Breast epithelium (tissue), 4 donors: ENCODE measurements around the gene MAP3K5. TPM values are rescaled to one million over a fixed set of nuclear protein-coding genes. Genes with fewer than 3 reads are reported as not detected.

Experiments
- DNase-seq, 2 donors: peaks; one replicate each; pipeline ENCODE4 v3.0.0-alpha.2; 2019; ENCODE audit warnings: low spot score in 2 of 2
- H3K27ac ChIP-seq, 2 donors: fragments of 200-600 bp; sonication (generic) in 1 of 2; one replicate each; pipeline ENCODE4 v1.5.1; 2016 to 2019; ENCODE audit warnings: mild to moderate bottlenecking in 1 of 2
- H3K27me3 ChIP-seq, 2 donors: fragments of 200-600 bp; sonication (generic) in 1 of 2; one replicate each; pipeline versions ENCODE4 v1.5.1 to v1.6.0; 2017 to 2019; ENCODE audit warnings: control low read depth in 1 of 2, mild to moderate bottlenecking in 1 of 2
- H3K36me3 ChIP-seq: fragments of 200-600 bp; one replicate; pipeline ENCODE4 v1.5.1; 2019
- H3K4me1 ChIP-seq, 2 donors: fragments of 200-600 bp; sonication (generic); one replicate each; pipeline ENCODE4 v1.5.1; 2016 to 2019; ENCODE audit warnings: control low read depth in 1 of 2
- H3K4me3 ChIP-seq, 3 donors: fragments of 200-600 bp; sonication (generic); 1 replicate in 2 of 3; 2 replicates in 1 of 3; pipeline ENCODE4 v1.5.1; 2016 to 2019; ENCODE audit warnings: mild to moderate bottlenecking in 3 of 3, moderate library complexity in 2 of 3
- H3K9me3 ChIP-seq, 2 donors: fragments of 200-600 bp; sonication (generic) in 1 of 2; one replicate each; pipeline ENCODE4 v1.5.1; 2016 to 2019; ENCODE audit warnings: control low read depth in 1 of 2
- CTCF ChIP-seq, 3 donors: fragments of 450-650 bp; IDR thresholded peaks; one replicate each; pipeline ENCODE4 v1.5.1; 2016 to 2017; ENCODE audit warnings: antibody characterized with exemption in 3 of 3, mild to moderate bottlenecking in 3 of 3, moderate library complexity in 3 of 3
- POLR2A ChIP-seq: fragments of 450-650 bp; IDR thresholded peaks from one replicate; pipeline ENCODE4 v1.6.1; 2016; ENCODE audit warnings: antibody characterized with exemption, mild to moderate bottlenecking, moderate library complexity
- POLR2AphosphoS5 ChIP-seq, 3 donors: sonication (generic); formaldehyde crosslinking; IDR thresholded peaks; one replicate each; pipeline ENCODE4 v1.6.1; 2017; ENCODE audit warnings: antibody characterized with exemption in 3 of 3
- intact Hi-C: fragments of 100-400 bp; cut with DNase I; formaldehyde crosslinking; loops from one replicate; pipeline ENCODE4 v1.15.1; 2023; ENCODE audit warnings: low total_unique reads
- total RNA-seq, 3 donors: library from RNA; depleted of rRNA; stranded (reverse); fragments of >200 nt; gene quantifications; one replicate each; pipeline ENCODE4 v1.1.0, GENCODE V29; 2016

Gene MAP3K5
- total RNA-seq, 3 donors from 2014 or later = 18.6 to 40.0 (median 33.2) TPM

GRCh38 chr6:136553166-136553787 lies 239.0 kb downstream of the MAP3K5 start:
- no peak overlapping the region for H3K27ac ChIP-seq
- DNase-seq = no peak
- no peaks in the 10 kb centered on the region for H3K27me3 ChIP-seq
- no peaks in the 10 kb centered on the region for H3K36me3 ChIP-seq
- no peak overlapping the region for H3K4me3 ChIP-seq
- no peak for TF ChIP-seq POLR2A
- H3K9me3 ChIP-seq = no peaks in the 10 kb centered on the region
- intact Hi-C loops = no loop called here
- H3K4me1 ChIP-seq = peaks cover 0 to 4% of the 10 kb centered on the region in 2 donors

- no peak for TF ChIP-seq POLR2A
- no peak for TF ChIP-seq CTCF (IDR thresholded peaks at IDR 0.05)
- no peak for TF ChIP-seq POLR2AphosphoS5 (IDR thresholded peaks at IDR 0.05)
- H3K4me1 ChIP-seq = peaks cover 0 to 4% of the 10 kb centered on the region in 2 donors
- no peak overlapping the region for H3K27ac ChIP-seq
- intact Hi-C loops = no loop called here
- H3K27me3 ChIP-seq = no peaks in the 10 kb centered on the region
- no peak for DNase-seq
- no peaks in the 10 kb centered on the region for H3K9me3 ChIP-seq
- H3K4me3 ChIP-seq = no peak overlapping the region
- H3K36me3 ChIP-seq = no peaks in the 10 kb centered on the region
Measured at GRCh38 chr6:136552054-136552453, 240.2 kb downstream of the MAP3K5 start.

- TF ChIP-seq CTCF (IDR thresholded peaks at IDR 0.05) = no peak
- no peak for TF ChIP-seq POLR2AphosphoS5 (IDR thresholded peaks at IDR 0.05)
- no peak for TF ChIP-seq POLR2A
- Histone ChIP-seq H3K27me3 (no peaks in the 10 kb centered on the region), H3K27ac (peak overlapping the region; percentile 30 to 94), H3K9me3 (no peaks in the 10 kb centered on the region), H3K4me1 (peaks cover 0 to 4% of the 10 kb centered on the region in 2 donors), H3K36me3 (no peaks in the 10 kb centered on the region), H3K4me3 (peak overlapping the region in 2 of 3 donors; percentile 76 to 81)
- DNase-seq = no peak
- intact Hi-C loops = no loop called here
Measured at GRCh38 chr6:136551103-136551502, 241.2 kb downstream of the MAP3K5 start.

- Histone ChIP-seq H3K4me3 (peak within 1 kb of the TSS; percentile 70 to 81 (median 76)), H3K4me1 (peaks cover 0 to 4% of the 10 kb centered on the region in 2 donors), H3K27me3 (no peaks in the 10 kb centered on the region), H3K9me3 (no peaks in the 10 kb centered on the region), H3K36me3 (no peaks in the 10 kb centered on the region), H3K27ac (peak within 1 kb of the TSS; percentile 94 to 95)
- peak in 1 of 3 donors; percentile 81 for TF ChIP-seq POLR2AphosphoS5 (IDR thresholded peaks at IDR 0.05)
- no peak for TF ChIP-seq POLR2A
- TF ChIP-seq CTCF (IDR thresholded peaks at IDR 0.05) = peak; percentile 57 to 90 (median 58)
- peak; percentile 87 to 89 for DNase-seq
- intact Hi-C loops = no loop called here
Measured at GRCh38 chr6:136550330-136551071, 241.8 kb downstream of the MAP3K5 start, which contains the start of gene MAP7. MAP7 (minus strand) TSS chr6:136550422; CDS start chr6:136550408, 14 bp downstream.

GRCh38 chr6:136550045-136550329 lies 242.3 kb downstream of the MAP3K5 start:
- peak overlapping the region; percentile 70 to 81 (median 76) for H3K4me3 ChIP-seq
- H3K36me3 ChIP-seq = no peaks in the 10 kb centered on the region
- no peak for TF ChIP-seq POLR2AphosphoS5 (IDR thresholded peaks at IDR 0.05)
- TF ChIP-seq CTCF (IDR thresholded peaks at IDR 0.05) = no peak
- no peak for TF ChIP-seq POLR2A
- intact Hi-C loops = no loop called here
- DNase-seq = no peak
- peaks cover 0 to 4% of the 10 kb centered on the region in 2 donors for H3K4me1 ChIP-seq
- H3K9me3 ChIP-seq = no peaks in the 10 kb centered on the region
- H3K27me3 ChIP-seq = no peaks in the 10 kb centered on the region
- H3K27ac ChIP-seq = peak overlapping the region; percentile 94 to 95
